ENCODE measurements around the gene MEIS2.

Gene MEIS2

GRCh38 chr15:37054336-37054735, 46.0 kb downstream of the MEIS2 start:
- peaks cover 13% of the 10 kb centered on the region; the same call in 1 of the 2 replicates for H3K36me3 ChIP-seq (ENCODE audit: insufficient read depth, low read length)
- no peaks in the 10 kb centered on the region for H3K79me2 ChIP-seq (ENCODE audit: control insufficient read depth, insufficient read depth, low read length, unreplicated experiment)
- H2AFZ ChIP-seq (ENCODE audit: low read length, unreplicated experiment) = no peak overlapping the region

DNA sequence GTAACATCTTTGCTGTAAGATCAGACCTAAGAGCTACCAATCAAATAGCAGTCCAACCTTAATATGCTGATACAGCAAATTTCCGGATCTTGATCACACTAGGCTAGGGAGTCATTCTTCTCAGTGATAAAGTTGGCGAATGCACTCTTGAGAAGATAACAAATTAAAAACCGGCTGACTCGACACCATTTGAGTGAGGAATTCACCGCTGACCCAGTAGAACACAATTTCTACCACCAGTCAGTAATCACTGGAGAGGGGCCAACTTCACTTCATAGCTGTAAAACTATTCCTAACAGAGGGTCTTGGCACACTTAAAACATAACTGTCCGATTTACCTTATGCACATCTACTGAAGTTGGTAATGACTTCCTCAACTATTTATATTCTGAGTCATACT, 47.2 kb downstream of the MEIS2 start:
- Histone ChIP-seq H3K27ac (ENCODE audit: low read depth, low read length) (0 out of 2 replicates have a peak overlapping the region, but pooled peaks have one; percentile 2), H3K4me3 (ENCODE audit: low read depth, low read length) (no peak overlapping the region), H2AFZ (ENCODE audit: low read length, unreplicated experiment) (no peak overlapping the region), H3K4me1 (ENCODE audit: control insufficient read depth, insufficient read depth, low read length, unreplicated experiment) (peaks cover 6% of the 10 kb centered on the region), H3K27me3 (ENCODE audit: insufficient read depth, low read length) (no peaks in the 10 kb centered on the region), H3K36me3 (ENCODE audit: insufficient read depth, low read length) (peaks cover 9% of the 10 kb centered on the region; the same call in 1 of the 2 replicates), H3K79me2 (ENCODE audit: control insufficient read depth, insufficient read depth, low read length, unreplicated experiment) (no peaks in the 10 kb centered on the region)

More at GRCh38 chr15:37054336-37054735, 46.0 kb downstream of the MEIS2 start:
- Histone ChIP-seq H3K4me1 (ENCODE audit: control insufficient read depth, insufficient read depth, low read length, unreplicated experiment) (peaks cover 16% of the 10 kb centered on the region), H3K4me3 (ENCODE audit: low read depth, low read length) (no peak overlapping the region), H3K27ac (ENCODE audit: low read depth, low read length) (no peak overlapping the region), H3K27me3 (ENCODE audit: insufficient read depth, low read length) (no peaks in the 10 kb centered on the region)

- no peak overlapping the region for H2AFZ ChIP-seq (ENCODE audit: low read length, unreplicated experiment)
- no peaks in the 10 kb centered on the region for H3K27me3 ChIP-seq (ENCODE audit: insufficient read depth, low read length)
- H3K79me2 ChIP-seq (ENCODE audit: control insufficient read depth, insufficient read depth, low read length, unreplicated experiment) = no peaks in the 10 kb centered on the region
- H3K4me1 ChIP-seq (ENCODE audit: control insufficient read depth, insufficient read depth, low read length, unreplicated experiment) = peaks cover 20% of the 10 kb centered on the region
- no peak overlapping the region for H3K4me3 ChIP-seq (ENCODE audit: low read depth, low read length)
- H3K36me3 ChIP-seq (ENCODE audit: insufficient read depth, low read length) = peaks cover 9% of the 10 kb centered on the region; the same call in 1 of the 2 replicates
- H3K27ac ChIP-seq (ENCODE audit: low read depth, low read length) = no peak overlapping the region
Observed at GRCh38 chr15:37050345-37050744, 50.0 kb downstream of the MEIS2 start.

DNA sequence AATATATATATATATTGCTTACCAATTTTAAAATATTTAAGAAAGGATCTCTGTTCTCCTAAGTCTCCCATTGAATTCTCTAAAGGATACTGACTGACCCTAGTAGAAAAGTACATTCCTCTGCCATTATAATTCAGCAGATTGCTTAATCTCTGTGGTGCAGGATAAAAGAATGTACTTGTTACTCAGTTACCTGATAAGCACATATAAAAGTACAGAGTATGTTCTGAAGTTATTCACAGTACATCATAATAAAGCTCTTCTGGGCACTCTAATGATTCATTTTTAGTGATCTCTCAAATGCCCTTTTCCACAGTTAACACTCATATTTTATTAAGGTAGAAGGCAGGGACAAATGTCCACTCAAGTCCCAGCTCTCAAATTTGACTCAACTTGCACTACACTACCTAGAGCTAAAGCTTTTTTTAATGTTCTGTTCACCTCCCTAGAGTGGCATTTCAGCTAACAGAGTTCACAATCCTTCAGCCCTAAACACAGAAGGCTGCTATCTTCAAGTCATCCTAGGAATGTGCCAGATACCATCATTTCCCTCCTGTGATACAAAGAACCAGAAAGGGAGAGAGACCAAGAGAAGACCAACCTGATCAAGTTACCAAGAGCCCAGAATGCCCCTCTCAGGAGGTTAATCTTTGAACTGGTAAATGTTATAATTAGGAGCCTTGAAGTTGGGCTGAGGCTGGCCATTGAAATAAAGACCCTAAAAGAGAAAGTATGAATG, 53.3 kb downstream of the MEIS2 start:
- Histone ChIP-seq H2AFZ (ENCODE audit: low read length, unreplicated experiment) (no peak overlapping the region), H3K79me2 (ENCODE audit: control insufficient read depth, insufficient read depth, low read length, unreplicated experiment) (no peaks in the 10 kb centered on the region), H3K27me3 (ENCODE audit: insufficient read depth, low read length) (no peaks in the 10 kb centered on the region), H3K36me3 (ENCODE audit: insufficient read depth, low read length) (peaks cover 3% of the 10 kb centered on the region; the same call in 1 of the 2 replicates), H3K27ac (ENCODE audit: low read depth, low read length) (peak overlapping the region; percentile 80), H3K4me3 (ENCODE audit: low read depth, low read length) (no peak overlapping the region), H3K4me1 (ENCODE audit: control insufficient read depth, insufficient read depth, low read length, unreplicated experiment) (peaks cover 14% of the 10 kb centered on the region)

DNA sequence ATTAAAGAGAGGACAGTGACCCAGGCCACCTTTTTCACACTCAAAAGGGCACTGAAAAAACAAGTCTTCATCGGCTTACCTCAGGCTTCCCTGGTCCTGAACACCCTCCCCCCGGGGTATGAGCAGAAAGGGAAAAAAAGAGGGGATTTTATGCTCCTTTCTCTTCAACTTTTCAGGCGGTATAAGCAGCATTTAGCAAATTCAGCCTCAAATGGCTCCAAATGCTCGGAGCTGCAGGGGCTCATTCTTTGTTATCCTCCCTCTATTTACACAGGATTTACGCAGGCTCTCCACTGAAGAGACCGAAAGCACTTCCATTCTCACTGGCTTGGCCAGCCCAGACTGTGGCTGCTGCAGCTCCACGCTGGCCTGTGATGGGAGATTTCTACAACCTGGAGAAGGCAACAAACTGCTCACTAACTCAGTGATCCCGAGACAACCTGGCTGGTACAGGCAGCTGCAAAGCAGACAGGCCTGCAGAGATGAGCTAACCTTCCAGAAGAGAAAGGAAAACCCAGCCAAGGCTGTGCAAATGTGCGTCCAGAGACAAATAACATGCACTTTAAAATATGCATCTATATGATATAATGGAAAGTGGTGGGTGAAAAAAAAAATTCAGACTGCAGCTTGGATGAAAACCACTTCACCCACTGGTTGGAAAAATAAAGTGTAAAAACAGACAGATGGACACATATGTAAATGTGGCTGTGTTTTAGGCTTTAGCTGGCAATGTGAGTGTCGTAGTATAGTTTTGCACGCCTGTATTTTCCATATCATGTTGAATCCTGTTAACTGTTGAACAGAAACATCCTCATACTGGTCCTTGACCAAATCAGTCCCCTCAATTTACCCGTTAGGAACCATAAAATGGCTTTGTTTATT, 54.2 kb downstream of the MEIS2 start:
- Histone ChIP-seq H3K36me3 (ENCODE audit: insufficient read depth, low read length) (peaks cover 6% of the 10 kb centered on the region; the same call in 1 of the 2 replicates), H3K27me3 (ENCODE audit: insufficient read depth, low read length) (no peaks in the 10 kb centered on the region), H3K4me3 (ENCODE audit: low read depth, low read length) (no peak overlapping the region), H3K27ac (ENCODE audit: low read depth, low read length) (peak overlapping the region; percentile 41; the same call in 1 of the 2 replicates), H2AFZ (ENCODE audit: low read length, unreplicated experiment) (no peak overlapping the region), H3K4me1 (ENCODE audit: control insufficient read depth, insufficient read depth, low read length, unreplicated experiment) (peaks cover 14% of the 10 kb centered on the region), H3K79me2 (ENCODE audit: control insufficient read depth, insufficient read depth, low read length, unreplicated experiment) (no peaks in the 10 kb centered on the region)

DNA sequence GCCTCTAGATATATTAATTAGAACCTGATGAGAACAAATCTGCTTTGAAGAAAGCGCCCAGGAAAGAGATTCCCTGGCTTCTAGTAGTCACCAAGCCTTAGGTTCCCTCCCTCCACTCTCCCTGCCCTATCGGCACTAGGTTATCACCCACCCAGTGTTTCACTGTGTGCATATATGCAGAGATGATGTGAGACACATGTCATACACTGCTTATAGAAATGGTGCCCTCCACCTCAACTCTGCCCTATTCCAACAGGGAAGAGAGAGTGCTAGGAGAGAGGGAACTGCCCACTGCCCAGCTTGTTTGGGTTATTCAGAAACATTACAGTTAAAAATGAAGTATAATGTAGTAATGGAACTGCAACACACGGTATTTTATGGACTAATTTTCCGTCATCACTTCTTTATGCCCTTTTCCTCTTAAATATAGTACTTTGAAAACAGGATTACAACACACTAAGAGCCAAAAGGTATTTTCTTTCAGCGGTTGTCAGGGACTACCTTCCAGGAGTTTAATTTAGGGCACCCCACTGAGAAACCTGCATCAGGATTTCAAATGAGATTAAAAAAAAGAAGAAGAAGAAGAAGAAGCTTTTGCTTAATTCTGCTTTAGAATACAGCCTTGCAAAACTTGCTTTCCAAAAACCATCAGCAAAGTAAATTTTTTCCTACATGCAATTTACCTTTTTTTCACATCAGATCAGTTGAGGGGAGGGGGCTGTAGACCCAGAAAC, 55.3 kb downstream of the MEIS2 start:
- Histone ChIP-seq H3K4me1 (ENCODE audit: control insufficient read depth, insufficient read depth, low read length, unreplicated experiment) (peaks cover 14% of the 10 kb centered on the region), H3K27ac (ENCODE audit: low read depth, low read length) (no peak overlapping the region), H3K4me3 (ENCODE audit: low read depth, low read length) (no peak overlapping the region), H2AFZ (ENCODE audit: low read length, unreplicated experiment) (no peak overlapping the region), H3K36me3 (ENCODE audit: insufficient read depth, low read length) (peaks cover 6% of the 10 kb centered on the region; the same call in 1 of the 2 replicates), H3K79me2 (ENCODE audit: control insufficient read depth, insufficient read depth, low read length, unreplicated experiment) (no peaks in the 10 kb centered on the region), H3K27me3 (ENCODE audit: insufficient read depth, low read length) (no peaks in the 10 kb centered on the region)

- Histone ChIP-seq H3K79me2 (ENCODE audit: control insufficient read depth, insufficient read depth, low read length, unreplicated experiment) (no peaks in the 10 kb centered on the region), H3K36me3 (ENCODE audit: insufficient read depth, low read length) (0 out of 2 replicates have a peak, but pooled peaks cover 6% of the 10 kb centered on the region), H3K4me1 (ENCODE audit: control insufficient read depth, insufficient read depth, low read length, unreplicated experiment) (peaks cover 4% of the 10 kb centered on the region), H2AFZ (ENCODE audit: low read length, unreplicated experiment) (no peak overlapping the region), H3K27me3 (ENCODE audit: insufficient read depth, low read length) (no peaks in the 10 kb centered on the region), H3K27ac (ENCODE audit: low read depth, low read length) (no peak overlapping the region), H3K4me3 (ENCODE audit: low read depth, low read length) (no peak overlapping the region)
Observed at GRCh38 chr15:37041836-37042235, 58.5 kb downstream of the MEIS2 start.

GRCh38 chr15:37041042-37041441, 59.3 kb downstream of the MEIS2 start:
- Histone ChIP-seq H2AFZ (ENCODE audit: low read length, unreplicated experiment) (no peak overlapping the region), H3K27ac (ENCODE audit: low read depth, low read length) (no peak overlapping the region), H3K4me1 (ENCODE audit: control insufficient read depth, insufficient read depth, low read length, unreplicated experiment) (no peaks in the 10 kb centered on the region), H3K36me3 (ENCODE audit: insufficient read depth, low read length) (0 out of 2 replicates have a peak, but pooled peaks cover 6% of the 10 kb centered on the region), H3K27me3 (ENCODE audit: insufficient read depth, low read length) (no peaks in the 10 kb centered on the region), H3K4me3 (ENCODE audit: low read depth, low read length) (no peak overlapping the region), H3K79me2 (ENCODE audit: control insufficient read depth, insufficient read depth, low read length, unreplicated experiment) (no peaks in the 10 kb centered on the region)

DNA sequence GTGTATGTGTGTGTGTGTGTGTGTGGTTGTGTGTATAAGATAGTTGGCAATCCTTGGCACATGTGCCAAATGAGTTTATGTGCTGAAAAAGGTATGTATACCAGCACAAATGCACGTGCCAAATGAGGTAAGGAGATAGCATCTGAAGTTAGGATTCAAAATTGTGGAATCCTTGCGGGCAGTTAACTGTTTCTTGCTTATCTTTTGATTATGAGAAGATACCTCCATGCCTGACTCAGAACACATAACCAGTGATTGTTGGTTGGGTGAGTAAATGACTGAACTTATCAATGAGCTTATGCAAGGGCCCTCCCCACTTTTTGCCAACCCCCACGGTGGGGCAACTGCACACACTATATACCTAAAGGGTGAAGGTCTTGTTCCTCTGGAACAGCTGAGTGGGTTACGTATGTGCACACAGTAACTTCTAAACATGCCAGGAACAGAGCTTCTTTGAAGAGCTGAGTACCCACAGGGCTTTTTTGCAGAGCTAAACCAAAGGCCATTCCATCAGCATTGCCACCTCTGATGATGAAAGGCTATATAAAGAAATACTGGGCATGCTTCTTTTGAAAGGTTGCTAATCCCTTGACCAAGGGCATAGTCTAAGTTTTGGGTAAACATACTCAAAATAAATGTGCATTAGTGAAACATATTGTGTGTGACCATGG, 60.1 kb downstream of the MEIS2 start:
- H2AFZ ChIP-seq (ENCODE audit: low read length, unreplicated experiment) = no peak overlapping the region
- no peaks in the 10 kb centered on the region for H3K27me3 ChIP-seq (ENCODE audit: insufficient read depth, low read length)
- no peaks in the 10 kb centered on the region for H3K79me2 ChIP-seq (ENCODE audit: control insufficient read depth, insufficient read depth, low read length, unreplicated experiment)
- H3K4me3 ChIP-seq (ENCODE audit: low read depth, low read length) = no peak overlapping the region
- no peak overlapping the region for H3K27ac ChIP-seq (ENCODE audit: low read depth, low read length)
- H3K36me3 ChIP-seq (ENCODE audit: insufficient read depth, low read length) = 0 out of 2 replicates have a peak, but pooled peaks cover 6% of the 10 kb centered on the region
- H3K4me1 ChIP-seq (ENCODE audit: control insufficient read depth, insufficient read depth, low read length, unreplicated experiment) = peaks cover 6% of the 10 kb centered on the region

GRCh38 chr15:37038716-37039106, 61.6 kb downstream of the MEIS2 start:
- 0 out of 2 replicates have a peak, but pooled peaks cover 3% of the 10 kb centered on the region for H3K36me3 ChIP-seq (ENCODE audit: insufficient read depth, low read length)
- no peak overlapping the region for H2AFZ ChIP-seq (ENCODE audit: low read length, unreplicated experiment)
- peaks cover 9% of the 10 kb centered on the region for H3K4me1 ChIP-seq (ENCODE audit: control insufficient read depth, insufficient read depth, low read length, unreplicated experiment)
- no peak overlapping the region for H3K27ac ChIP-seq (ENCODE audit: low read depth, low read length)
- H3K4me3 ChIP-seq (ENCODE audit: low read depth, low read length) = no peak overlapping the region
- no peaks in the 10 kb centered on the region for H3K79me2 ChIP-seq (ENCODE audit: control insufficient read depth, insufficient read depth, low read length, unreplicated experiment)
- H3K27me3 ChIP-seq (ENCODE audit: insufficient read depth, low read length) = no peaks in the 10 kb centered on the region
